Neural cell (in vitro differentiated cells): ENCODE measurements around the gene RABGGTA. TPM values are rescaled to one million over a fixed set of nuclear protein-coding genes. Genes with fewer than 3 reads are reported as not detected.

ENCODE experiments used
- H2AFZ ChIP-seq: fragments of 200-600, 300-800 bp; sonication (generic), shearing (Covaris generic); 2 replicates; pipeline ENCODE4 v1.6.0; 2014; ENCODE audit warnings: low read depth, mild to moderate bottlenecking, antibody characterized with exemption, low read length, moderate library complexity
- H3F3A ChIP-seq: fragments of 200-600 bp; shearing (Covaris generic); 2 replicates; pipeline ENCODE4 v1.6.1; 2016; ENCODE audit warnings: mild to moderate bottlenecking, moderate library complexity, mixed read lengths, antibody characterized with exemption, low read length; ENCODE audit not compliant: insufficient read depth, poor library complexity, severe bottlenecking
- H3K27ac ChIP-seq: fragments of 200-600, 300-800 bp; sonication (generic), shearing (Covaris generic); 2 replicates; pipeline ENCODE4 v1.5.1; 2014; ENCODE audit warnings: mild to moderate bottlenecking, low read length, moderate library complexity
- H3K27me3 ChIP-seq: fragments of 300-800, 200-600 bp; sonication (generic), shearing (Covaris generic); 2 replicates; pipeline ENCODE4 v1.6.0; 2014; ENCODE audit warnings: mild to moderate bottlenecking, low read depth, low read length, moderate library complexity; ENCODE audit not compliant: insufficient read depth
- H3K36me3 ChIP-seq: fragments of 300-800, 200-600 bp; sonication (generic), shearing (Covaris generic); 2 replicates; pipeline ENCODE4 v1.5.1; 2014; ENCODE audit warnings: mild to moderate bottlenecking, antibody characterized with exemption, low read length, moderate library complexity; ENCODE audit not compliant: insufficient read depth
- H3K4me2 ChIP-seq: fragments of 300-800, 200-600 bp; sonication (generic), shearing (Covaris generic); 2 replicates; pipeline ENCODE4 v1.6.0; 2014; ENCODE audit warnings: mild to moderate bottlenecking, low read length
- H3K4me3 ChIP-seq: fragments of 300-800, 200-600 bp; sonication (generic), shearing (Covaris generic); 2 replicates; pipeline ENCODE4 v1.5.1; 2014; ENCODE audit warnings: mild to moderate bottlenecking, low read length, moderate library complexity
- H3K79me2 ChIP-seq: fragments of 200-600 bp; shearing (Covaris generic); replicated peaks from 2 replicates; pipeline ENCODE4 v1.6.0; 2014; ENCODE audit warnings: mild to moderate bottlenecking, low read length, moderate library complexity; ENCODE audit not compliant: insufficient read depth
- H3K9ac ChIP-seq: fragments of 300-800, 200-600 bp; sonication (generic), shearing (Covaris generic); 2 replicates; pipeline ENCODE4 v1.6.1; 2016; ENCODE audit warnings: mild to moderate bottlenecking, low read length, mixed read lengths
- H3K9me2 ChIP-seq: fragments of 200-600 bp; shearing (Covaris generic); 2 replicates; pipeline ENCODE4 v1.6.1; 2016; ENCODE audit warnings: mild to moderate bottlenecking, low read length, mixed read lengths; ENCODE audit not compliant: insufficient read depth
- H3K9me3 ChIP-seq: fragments of 200-600, 300-800 bp; sonication (generic), shearing (Covaris generic); 2 replicates; pipeline ENCODE4 v1.6.1; 2016; ENCODE audit warnings: mild to moderate bottlenecking, mixed run types, low read length, moderate library complexity, mixed read lengths
- H4K20me1 ChIP-seq: fragments of 200-600 bp; shearing (Covaris generic); 2 replicates; pipeline ENCODE4 v1.6.1; 2016; ENCODE audit warnings: mild to moderate bottlenecking, mixed run types; ENCODE audit not compliant: insufficient read depth
- CTCF ChIP-seq: fragments of 450-650 bp; IDR thresholded peaks from 2 replicates; pipeline ENCODE4 v1.5.1; 2014; ENCODE audit warnings: antibody characterized with exemption, mild to moderate bottlenecking, moderate library complexity; ENCODE audit not compliant: poor library complexity, severe bottlenecking
- EP300 ChIP-seq: fragments of 450-650 bp; conservative IDR thresholded peaks from 2 replicates; pipeline ENCODE4 v1.6.1; 2014; ENCODE audit warnings: antibody characterized with exemption, mild to moderate bottlenecking, moderate library complexity; ENCODE audit not compliant: poor library complexity, severe bottlenecking
- EZH2 ChIP-seq: fragments of 200-600, 300-800 bp; shearing (Covaris generic), sonication (generic); IDR thresholded peaks from 2 replicates; pipeline ENCODE4 v1.6.1; 2014; ENCODE audit warnings: antibody characterized with exemption, low read length, borderline replicate concordance, mild to moderate bottlenecking; ENCODE audit not compliant: insufficient read depth, poor library complexity, severe bottlenecking
- MXI1 ChIP-seq: fragments of 450-650 bp; conservative IDR thresholded peaks from 2 replicates; pipeline ENCODE4 v1.6.1; 2014; ENCODE audit warnings: antibody characterized with exemption, mild to moderate bottlenecking; ENCODE audit not compliant: poor library complexity, severe bottlenecking
- POLR2AphosphoS5 ChIP-seq: IDR thresholded peaks from 2 replicates; pipeline ENCODE4 v1.6.1; 2012
- RAD21 ChIP-seq: fragments of 450-650 bp; conservative IDR thresholded peaks from 2 replicates; pipeline ENCODE4 v1.6.1; 2014; ENCODE audit warnings: antibody characterized with exemption, mild to moderate bottlenecking, moderate library complexity
- REST ChIP-seq: IDR thresholded peaks from 2 replicates; pipeline ENCODE4 v1.6.1; 2012; ENCODE audit warnings: borderline replicate concordance
- SMC3 ChIP-seq: fragments of 450-650 bp; conservative IDR thresholded peaks from 2 replicates; pipeline ENCODE4 v1.6.1; 2014; ENCODE audit warnings: antibody characterized with exemption, mild to moderate bottlenecking, moderate library complexity; ENCODE audit not compliant: poor library complexity
- TAF1 ChIP-seq: IDR thresholded peaks from 2 replicates; pipeline ENCODE4 v1.6.1; 2012; ENCODE audit warnings: low read depth
- polyA plus RNA-seq: library from polyadenylated mRNA; depleted of rRNA; stranded (reverse); fragments of >200 nt; gene quantifications from 2 replicates; pipeline ENCODE4 v1.2.3, GENCODE V29; 2014

The RABGGTA gene
- polyA plus RNA-seq, 1 donor from 2014 or later = 33.2 TPM

- Histone ChIP-seq H3K4me2 (no peak overlapping the region), H3K9me2 (no peaks in the 10 kb centered on the region), H4K20me1 (no peaks in the 10 kb centered on the region), H2AFZ (no peak overlapping the region), H3K27ac (no peak overlapping the region), H3K36me3 (no peaks in the 10 kb centered on the region), H3K9me3 (no peaks in the 10 kb centered on the region), H3K9ac (no peak overlapping the region), H3F3A (no peaks in the 10 kb centered on the region), H3K4me3 (no peak overlapping the region), H3K27me3 (no peaks in the 10 kb centered on the region), H3K79me2 (no peaks in the 10 kb centered on the region)
- TF ChIP-seq RAD21 = no peak
- TF ChIP-seq CTCF = no peak
These were observed 7.1 kb downstream of the RABGGTA start for GRCh38 chr14:24264298-24264697.

GRCh38 chr14:24263848-24264247, 7.5 kb downstream of the RABGGTA start:
- Histone ChIP-seq H2AFZ (no peak overlapping the region), H3K27ac (no peak overlapping the region), H3F3A (no peaks in the 10 kb centered on the region), H3K9me2 (no peaks in the 10 kb centered on the region), H3K4me2 (no peak overlapping the region), H3K79me2 (no peaks in the 10 kb centered on the region), H3K9me3 (no peaks in the 10 kb centered on the region), H3K9ac (no peak overlapping the region), H3K4me3 (no peak overlapping the region), H4K20me1 (no peaks in the 10 kb centered on the region), H3K36me3 (no peaks in the 10 kb centered on the region), H3K27me3 (no peaks in the 10 kb centered on the region)
- TF ChIP-seq CTCF (no peak), EZH2 (no peak), TAF1 (no peak), REST (no peak), RAD21 (no peak), MXI1 (no peak), EP300 (no peak), SMC3 (no peak), POLR2AphosphoS5 (no peak)
